ENCODE data around the gene CHST12. TPM values are rescaled to one million over a fixed set of nuclear protein-coding genes. Genes with fewer than 3 reads are reported as not detected.

The CHST12 gene
- polyA plus RNA-seq, 1 donor from 2014 or later: 6.4 TPM

- Histone ChIP-seq H3K36me3 (ENCODE audit: insufficient read depth, low read length) (peaks cover 9% of the 10 kb centered on the region), H3K4me3 (ENCODE audit: low read length) (no peak overlapping the region), H3K27ac (ENCODE audit: low read length) (no peak overlapping the region), H3F3A (ENCODE audit: insufficient read depth, low read length, poor library complexity, severe bottlenecking) (no peaks in the 10 kb centered on the region), H3K79me2 (replicated peaks; ENCODE audit: insufficient read depth, low read length) (no peaks in the 10 kb centered on the region), H3K4me2 (ENCODE audit: low read length) (no peak overlapping the region), H3K9me2 (ENCODE audit: insufficient read depth, low read length) (no peaks in the 10 kb centered on the region), H3K9me3 (ENCODE audit: low read length) (peaks cover 4% of the 10 kb centered on the region), H3K9ac (ENCODE audit: low read length) (no peak overlapping the region), H2AFZ (ENCODE audit: low read depth, low read length) (no peak overlapping the region), H4K20me1 (ENCODE audit: insufficient read depth) (no peaks in the 10 kb centered on the region), H3K27me3 (ENCODE audit: insufficient read depth, low read depth, low read length) (no peaks in the 10 kb centered on the region)
- TF ChIP-seq REST (IDR thresholded peaks at IDR 0.05; ENCODE audit: borderline replicate concordance): no peak
Measured at GRCh38 chr7:2433713-2434550, 30.5 kb downstream of the CHST12 start.

- Histone ChIP-seq H4K20me1 (ENCODE audit: insufficient read depth) (no peaks in the 10 kb centered on the region), H3F3A (ENCODE audit: insufficient read depth, low read length, poor library complexity, severe bottlenecking) (no peaks in the 10 kb centered on the region), H3K79me2 (replicated peaks; ENCODE audit: insufficient read depth, low read length) (no peaks in the 10 kb centered on the region), H3K9me2 (ENCODE audit: insufficient read depth, low read length) (no peaks in the 10 kb centered on the region), H3K27ac (ENCODE audit: low read length) (no peak overlapping the region), H3K36me3 (ENCODE audit: insufficient read depth, low read length) (peaks cover 9% of the 10 kb centered on the region), H3K9ac (ENCODE audit: low read length) (no peak overlapping the region), H2AFZ (ENCODE audit: low read depth, low read length) (no peak overlapping the region), H3K4me2 (ENCODE audit: low read length) (no peak overlapping the region), H3K9me3 (ENCODE audit: low read length) (peaks cover 4% of the 10 kb centered on the region), H3K27me3 (ENCODE audit: insufficient read depth, low read depth, low read length) (no peaks in the 10 kb centered on the region), H3K4me3 (ENCODE audit: low read length) (no peak overlapping the region)
- TF ChIP-seq POLR2AphosphoS5 (IDR thresholded peaks at IDR 0.05) (no peak), MXI1 (conservative IDR thresholded peaks at IDR 0.05; ENCODE audit: poor library complexity, severe bottlenecking) (no peak), EZH2 (IDR thresholded peaks at IDR 0.05; ENCODE audit: borderline replicate concordance, insufficient read depth, low read length, poor library complexity, severe bottlenecking) (no peak), RAD21 (conservative IDR thresholded peaks at IDR 0.05) (no peak), CTCF (IDR thresholded peaks at IDR 0.05; ENCODE audit: poor library complexity, severe bottlenecking) (no peak), EP300 (conservative IDR thresholded peaks at IDR 0.05; ENCODE audit: poor library complexity, severe bottlenecking) (no peak), SMC3 (conservative IDR thresholded peaks at IDR 0.05; ENCODE audit: poor library complexity) (no peak)
Measured at GRCh38 chr7:2435146-2435545, 31.7 kb downstream of the CHST12 start.

All from neural cell (in vitro differentiated cells).